ENCODE measurements around the gene MRPL20.

Gene MRPL20

DNA sequence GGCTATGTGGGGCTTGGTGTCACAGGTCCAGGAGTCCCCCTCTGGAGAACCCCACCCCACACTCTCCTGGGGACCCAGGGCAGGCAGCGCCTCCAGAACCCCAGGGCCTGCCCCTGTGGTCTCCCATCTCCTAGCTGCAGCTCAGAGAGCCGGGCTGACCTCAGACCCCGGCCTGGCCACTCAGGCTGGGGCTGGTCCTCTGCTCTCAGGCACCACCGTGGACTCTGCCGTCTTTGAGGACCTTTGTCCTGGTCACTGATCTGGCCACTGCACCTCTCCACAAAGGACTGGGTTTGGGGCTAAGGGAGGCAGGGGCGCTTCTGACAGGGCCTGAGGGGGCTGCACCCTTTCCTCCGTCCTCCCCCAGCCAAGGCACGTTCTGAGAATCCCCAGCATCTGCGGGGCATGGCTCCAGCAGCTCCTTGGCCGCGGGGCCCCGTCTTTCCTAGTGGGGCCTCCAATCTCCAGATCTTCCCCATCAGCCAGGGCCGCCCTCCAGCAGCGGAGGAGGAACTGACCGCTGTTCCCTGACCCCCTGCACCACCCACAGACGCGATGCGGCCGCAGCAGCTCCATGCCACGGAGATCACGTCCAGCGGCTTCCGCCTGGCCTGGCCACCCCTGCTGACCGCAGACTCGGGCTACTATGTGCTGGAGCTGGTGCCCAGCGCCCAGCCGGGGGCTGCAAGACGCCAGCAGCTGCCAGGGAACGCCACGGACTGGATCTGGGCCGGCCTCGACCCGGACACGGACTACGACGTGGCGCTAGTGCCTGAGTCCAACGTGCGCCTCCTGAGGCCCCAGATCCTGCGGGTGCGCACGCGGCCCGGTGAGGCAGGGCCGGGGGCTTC, 31.7 kb upstream of the MRPL20 start:
- no peak overlapping the region for H3K4me3 ChIP-seq (ENCODE audit: low read length)
- TF ChIP-seq, protein P1, sequence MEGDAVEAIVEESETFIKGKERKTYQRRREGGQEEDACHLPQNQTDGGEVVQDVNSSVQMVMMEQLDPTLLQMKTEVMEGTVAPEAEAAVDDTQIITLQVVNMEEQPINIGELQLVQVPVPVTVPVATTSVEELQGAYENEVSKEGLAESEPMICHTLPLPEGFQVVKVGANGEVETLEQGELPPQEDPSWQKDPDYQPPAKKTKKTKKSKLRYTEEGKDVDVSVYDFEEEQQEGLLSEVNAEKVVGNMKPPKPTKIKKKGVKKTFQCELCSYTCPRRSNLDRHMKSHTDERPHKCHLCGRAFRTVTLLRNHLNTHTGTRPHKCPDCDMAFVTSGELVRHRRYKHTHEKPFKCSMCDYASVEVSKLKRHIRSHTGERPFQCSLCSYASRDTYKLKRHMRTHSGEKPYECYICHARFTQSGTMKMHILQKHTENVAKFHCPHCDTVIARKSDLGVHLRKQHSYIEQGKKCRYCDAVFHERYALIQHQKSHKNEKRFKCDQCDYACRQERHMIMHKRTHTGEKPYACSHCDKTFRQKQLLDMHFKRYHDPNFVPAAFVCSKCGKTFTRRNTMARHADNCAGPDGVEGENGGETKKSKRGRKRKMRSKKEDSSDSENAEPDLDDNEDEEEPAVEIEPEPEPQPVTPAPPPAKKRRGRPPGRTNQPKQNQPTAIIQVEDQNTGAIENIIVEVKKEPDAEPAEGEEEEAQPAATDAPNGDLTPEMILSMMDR (conservative IDR thresholded peaks at IDR 0.05; ENCODE audit: low read length) = no peak
- no peak for DNase-seq (ENCODE audit: low read depth)

DNA sequence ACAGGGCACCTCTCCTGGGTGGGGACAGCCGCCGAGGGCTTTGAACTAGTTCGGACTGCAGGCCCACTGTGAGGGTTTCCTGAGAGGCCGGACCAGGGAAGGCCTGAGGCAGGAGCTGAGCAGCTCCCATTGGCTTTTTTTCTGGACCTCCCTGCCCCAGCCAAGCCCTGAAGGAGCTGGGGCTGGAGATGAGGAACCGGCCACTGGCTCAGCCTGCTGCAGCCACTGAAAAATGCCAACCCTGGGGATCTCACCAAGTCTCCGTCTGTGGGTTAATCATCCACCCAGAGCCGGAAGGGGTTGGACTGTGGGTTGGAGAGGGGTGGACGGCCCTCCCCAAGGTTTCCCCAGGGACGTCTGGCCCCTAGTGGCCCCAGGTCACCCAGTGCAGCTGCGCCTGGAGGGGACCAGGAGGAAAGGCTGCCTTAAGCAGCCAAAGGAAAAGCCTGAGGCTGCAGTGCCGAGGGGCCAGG, 30.8 kb upstream of the MRPL20 start:
- no peak for DNase-seq (ENCODE audit: low read depth)
- H3K4me3 ChIP-seq (ENCODE audit: low read length) = no peak overlapping the region
- TF ChIP-seq, protein P1 (conservative IDR thresholded peaks at IDR 0.05; ENCODE audit: low read length) = no peak

DNA sequence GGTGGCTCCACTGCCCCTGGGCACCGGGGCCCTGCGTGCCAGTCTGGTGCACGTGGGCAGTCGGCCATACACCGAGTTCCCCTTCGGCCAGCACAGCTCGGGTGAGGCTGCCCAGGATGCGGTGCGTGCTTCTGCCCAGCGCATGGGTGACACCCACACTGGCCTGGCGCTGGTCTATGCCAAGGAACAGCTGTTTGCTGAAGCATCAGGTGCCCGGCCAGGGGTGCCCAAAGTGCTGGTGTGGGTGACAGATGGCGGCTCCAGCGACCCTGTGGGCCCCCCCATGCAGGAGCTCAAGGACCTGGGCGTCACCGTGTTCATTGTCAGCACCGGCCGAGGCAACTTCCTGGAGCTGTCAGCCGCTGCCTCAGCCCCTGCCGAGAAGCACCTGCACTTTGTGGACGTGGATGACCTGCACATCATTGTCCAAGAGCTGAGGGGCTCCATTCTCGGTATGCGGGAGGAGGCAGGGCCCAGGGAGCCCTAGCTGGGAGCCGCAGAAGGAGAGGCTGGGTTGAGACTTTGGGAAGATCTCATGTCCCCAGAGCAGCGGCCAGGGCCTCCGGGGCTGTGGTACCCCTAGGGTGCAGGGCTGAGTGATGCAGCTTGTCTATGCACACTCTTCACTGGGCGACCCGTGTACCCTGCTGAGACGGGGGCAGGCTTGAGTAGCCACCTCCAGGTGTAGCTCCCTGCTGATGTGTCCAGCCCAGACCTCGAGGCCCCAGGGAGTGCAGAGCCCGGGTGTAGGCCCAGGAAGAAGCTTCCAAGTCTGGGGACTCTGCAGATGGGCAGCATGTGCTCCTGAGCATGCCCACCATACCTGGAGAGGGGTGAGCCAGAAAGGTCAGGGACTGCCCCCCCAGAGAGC, 30.2 kb upstream of the MRPL20 start:
- no peak overlapping the region for H3K4me3 ChIP-seq (ENCODE audit: low read length)
- no peak for DNase-seq (ENCODE audit: low read depth)
- TF ChIP-seq, protein P1 (conservative IDR thresholded peaks at IDR 0.05; ENCODE audit: low read length) = no peak

DNA sequence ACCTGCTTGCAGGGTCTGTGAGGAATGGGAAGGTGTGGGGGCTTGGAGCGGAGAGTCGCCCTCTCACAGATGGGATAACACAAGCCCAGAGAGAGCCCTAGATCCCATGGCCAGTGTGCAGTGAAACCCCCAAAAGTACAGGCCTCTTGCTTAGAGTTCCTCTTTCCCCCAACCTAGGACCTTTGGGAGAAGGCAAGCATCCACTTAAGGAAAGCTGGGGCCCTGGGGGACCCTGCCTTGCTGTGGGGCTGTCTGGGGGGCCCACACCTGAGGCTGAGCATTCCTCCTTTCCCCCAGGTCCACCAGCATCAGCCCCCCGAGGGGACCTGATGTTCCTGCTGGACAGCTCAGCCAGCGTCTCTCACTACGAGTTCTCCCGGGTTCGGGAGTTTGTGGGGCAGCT, 29.5 kb upstream of the MRPL20 start:
- H3K4me3 ChIP-seq (ENCODE audit: low read length) = no peak overlapping the region
- DNase-seq (ENCODE audit: low read depth) = no peak
- TF ChIP-seq, protein P1 (conservative IDR thresholded peaks at IDR 0.05; ENCODE audit: low read length) = no peak

GRCh38 chr1:1435911-1436629, 29.0 kb upstream of the MRPL20 start:
- H3K4me3 ChIP-seq (ENCODE audit: low read length) = peak overlapping the region; percentile 48
- no peak for DNase-seq (ENCODE audit: low read depth)
- TF ChIP-seq, protein P1 (conservative IDR thresholded peaks at IDR 0.05; ENCODE audit: low read length) = no peak

- peak within 1 kb of the TSS; percentile 50 for H3K4me3 ChIP-seq (ENCODE audit: low read length)
- peak; percentile 55 for DNase-seq (ENCODE audit: low read depth)
- TF ChIP-seq, protein P1 (conservative IDR thresholded peaks at IDR 0.05; ENCODE audit: low read length) = no peak
Observed at GRCh38 chr1:1435106-1435903, 28.2 kb upstream of the MRPL20 start, which contains the start of gene VWA1. VWA1 (plus strand) TSS chr1:1435690; CDS start chr1:1435749, 59 bp downstream.

Data from AG10803 (cell line).